Endothelial cell (in vitro differentiated cells): Measurements from ENCODE around the gene NOP16. TPM values are rescaled to one million over a fixed set of nuclear protein-coding genes. Genes with fewer than 3 reads are reported as not detected.

ENCODE experiments used
- DNase-seq: peaks from one replicate; pipeline ENCODE4 v3.0.0; 2021; ENCODE audit warnings: low spot score
- H3K27ac Mint-ChIP-seq: one replicate; pipeline ENCODE4 v1.8.0; 2021; ENCODE audit warnings: mixed read lengths, inconsistent platforms; ENCODE audit not compliant: unreplicated experiment
- H3K27me3 Mint-ChIP-seq: one replicate; pipeline ENCODE4 v1.8.0; 2021; ENCODE audit warnings: mild to moderate bottlenecking, moderate library complexity, mixed read lengths, inconsistent platforms; ENCODE audit not compliant: unreplicated experiment
- H3K36me3 Mint-ChIP-seq: one replicate; pipeline ENCODE4 v1.8.0; 2021; ENCODE audit warnings: mild to moderate bottlenecking, low read depth, mixed read lengths, inconsistent platforms; ENCODE audit not compliant: unreplicated experiment
- H3K4me1 Mint-ChIP-seq: one replicate; pipeline ENCODE4 v1.8.0; 2021; ENCODE audit warnings: mild to moderate bottlenecking, mixed read lengths, inconsistent platforms; ENCODE audit not compliant: unreplicated experiment
- H3K4me3 Mint-ChIP-seq: one replicate; pipeline ENCODE4 v1.8.0; 2021; ENCODE audit warnings: mild to moderate bottlenecking, mixed read lengths, inconsistent platforms; ENCODE audit not compliant: unreplicated experiment
- H3K9me3 Mint-ChIP-seq: one replicate; pipeline ENCODE4 v1.8.0; 2021; ENCODE audit warnings: mixed read lengths, inconsistent platforms; ENCODE audit not compliant: unreplicated experiment
- total RNA-seq: library from RNA; stranded (reverse); fragmentation: NEBNext Ultra II Directional; extraction: Animal tissue kit (Norgen Biotek cat#: 25700); gene quantifications from one replicate; pipeline ENCODE4 v1.2.1, GENCODE V29; 2021; ENCODE audit not compliant: unreplicated experiment
- TF ChIP-seq, protein P1 (sequence below): fragments of 200-600 bp; sonication (generic); IDR thresholded peaks from one replicate; pipeline ENCODE4 v1.5.0; 2021; ENCODE audit warnings: antibody characterized with exemption; ENCODE audit not compliant: unreplicated experiment

The NOP16 gene
- total RNA-seq, 1 donor from 2014 or later: 11.9 TPM

GRCh38 chr5:176391999-176392398 is 3.6 kb upstream of the NOP16 start:
- Mint-ChIP-seq H3K4me1 (peaks cover 13% of the 10 kb centered on the region), H3K4me3 (no peak overlapping the region), H3K27ac (no peak overlapping the region), H3K36me3 (peaks cover 10% of the 10 kb centered on the region), H3K27me3 (peaks cover 9% of the 10 kb centered on the region), H3K9me3 (no peaks in the 10 kb centered on the region)
- TF ChIP-seq, protein P1, sequence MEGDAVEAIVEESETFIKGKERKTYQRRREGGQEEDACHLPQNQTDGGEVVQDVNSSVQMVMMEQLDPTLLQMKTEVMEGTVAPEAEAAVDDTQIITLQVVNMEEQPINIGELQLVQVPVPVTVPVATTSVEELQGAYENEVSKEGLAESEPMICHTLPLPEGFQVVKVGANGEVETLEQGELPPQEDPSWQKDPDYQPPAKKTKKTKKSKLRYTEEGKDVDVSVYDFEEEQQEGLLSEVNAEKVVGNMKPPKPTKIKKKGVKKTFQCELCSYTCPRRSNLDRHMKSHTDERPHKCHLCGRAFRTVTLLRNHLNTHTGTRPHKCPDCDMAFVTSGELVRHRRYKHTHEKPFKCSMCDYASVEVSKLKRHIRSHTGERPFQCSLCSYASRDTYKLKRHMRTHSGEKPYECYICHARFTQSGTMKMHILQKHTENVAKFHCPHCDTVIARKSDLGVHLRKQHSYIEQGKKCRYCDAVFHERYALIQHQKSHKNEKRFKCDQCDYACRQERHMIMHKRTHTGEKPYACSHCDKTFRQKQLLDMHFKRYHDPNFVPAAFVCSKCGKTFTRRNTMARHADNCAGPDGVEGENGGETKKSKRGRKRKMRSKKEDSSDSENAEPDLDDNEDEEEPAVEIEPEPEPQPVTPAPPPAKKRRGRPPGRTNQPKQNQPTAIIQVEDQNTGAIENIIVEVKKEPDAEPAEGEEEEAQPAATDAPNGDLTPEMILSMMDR: no peak
- DNase-seq: no peak

- TF ChIP-seq, protein P1: no peak
- peaks cover 5% of the 10 kb centered on the region for H3K27me3 Mint-ChIP-seq
- no peak for DNase-seq
Measured at GRCh38 chr5:176391479-176391878, 3.1 kb upstream of the NOP16 start.

GRCh38 chr5:176389135-176390123 is 1.0 kb upstream of the NOP16 start:
- Mint-ChIP-seq H3K36me3 (peaks cover 3% of the 10 kb centered on the region), H3K4me3 (peak overlapping the region; percentile 98), H3K9me3 (no peaks in the 10 kb centered on the region), H3K4me1 (peaks cover 14% of the 10 kb centered on the region), H3K27ac (peak overlapping the region; percentile 96), H3K27me3 (peaks cover 5% of the 10 kb centered on the region)
- no peak for DNase-seq
- TF ChIP-seq, protein P1: no peak

More at GRCh38 chr5:176391479-176391878, 3.1 kb upstream of the NOP16 start:
- peaks cover 5% of the 10 kb centered on the region for H3K36me3 Mint-ChIP-seq
- peaks cover 14% of the 10 kb centered on the region for H3K4me1 Mint-ChIP-seq
- H3K27ac Mint-ChIP-seq: peak overlapping the region; percentile 48
- no peak overlapping the region for H3K4me3 Mint-ChIP-seq
- H3K9me3 Mint-ChIP-seq: no peaks in the 10 kb centered on the region

- H3K4me3 Mint-ChIP-seq: peak overlapping the region; percentile 98
- H3K27ac Mint-ChIP-seq: peak overlapping the region; percentile 96
- peaks cover 5% of the 10 kb centered on the region for H3K27me3 Mint-ChIP-seq
- H3K9me3 Mint-ChIP-seq: no peaks in the 10 kb centered on the region
- peak; percentile 22 for DNase-seq
- H3K4me1 Mint-ChIP-seq: peaks cover 14% of the 10 kb centered on the region
- peaks cover 11% of the 10 kb centered on the region for H3K36me3 Mint-ChIP-seq
- TF ChIP-seq, protein P1: no peak
Measured at GRCh38 chr5:176388003-176388443, 375 bp downstream of the NOP16 start.
